HCT116 (cell line): ENCODE results near the gene MAP2K5. TPM values are rescaled to one million over a fixed set of nuclear protein-coding genes. Genes with fewer than 3 reads are reported as not detected.

ENCODE experiments used
- ATAC-seq: fragments of 200-7000 bp; cut with Tn5 transposase; 2 replicates; pipeline ENCODE4 v1.9.1; 2020; ENCODE audit warnings: mild to moderate bottlenecking, moderate library complexity
- BruUV-seq: library from RNA; stranded (reverse); fragments of 400-500 nt; replicated peaks from 2 replicates; lab custom pipeline; 2021; lab: Mats Ljungman, UMichigan
- CTCF ChIA-PET: fragments of 300-600 bp; sonication (Branson Sonifier 250); formaldehyde crosslinking; loops from one replicate; lab custom pipeline; 2021; ENCODE audit warnings: antibody characterized with exemption; lab: Charles Lee
- POLR2A ChIA-PET: fragments of 300-600, 350-600 bp; sonication (Branson Sonifier 250); formaldehyde crosslinking; loops from one replicate; lab custom pipeline; 2021; ENCODE audit warnings: antibody characterized with exemption; lab: Charles Lee
- RAD21 ChIA-PET, 2 experiments: fragments of 300-600 bp; sonication (Branson Sonifier 250); formaldehyde crosslinking; loops; one replicate each; lab custom pipeline; 2023; ENCODE audit warnings: low total read pairs in 2 of 2; ENCODE audit not compliant: uncharacterized antibody in 2 of 2, unreplicated experiment in 2 of 2, low non-redundant PET in 1 of 2; lab: Charles Lee
- DNase-seq: peaks from one replicate; pipeline ENCODE4 v3.0.0-alpha.2; 2010; ENCODE audit warnings: low read depth, low spot score
- H2AFZ ChIP-seq: fragments of 200-600 bp; shearing (Covaris generic), sonication (generic); 2 replicates; pipeline ENCODE4 v1.6.1; 2017; ENCODE audit warnings: low read depth, mixed run types, mixed read lengths, antibody characterized with exemption, low read length; ENCODE audit not compliant: poor library complexity, severe bottlenecking
- H3K27ac ChIP-seq: 2 replicates; pipeline ENCODE4 v1.5.1; 2012; ENCODE audit warnings: low read depth, low read length
- H3K27me3 ChIP-seq: fragments of 200-600 bp; sonication (generic); 2 replicates; pipeline ENCODE4 v1.6.1; 2016; ENCODE audit warnings: mixed run types, low read length, mixed read lengths; ENCODE audit not compliant: insufficient read depth
- H3K36me3 ChIP-seq, 2 experiments: fragments of 200-500 bp in 1 of 2; fragments of 200-600 bp in 1 of 2; sonication (Bioruptor generic) in 1 of 2; sonication (generic) in 1 of 2; 2 replicates each; pipeline versions ENCODE4 v1.5.1 to v1.6.1; 2014 to 2016; ENCODE audit warnings: low read length in 2 of 2, inconsistent platforms in 1 of 2, mixed read lengths in 1 of 2, mixed run types in 1 of 2; ENCODE audit not compliant: insufficient read depth in 2 of 2, control insufficient read depth in 1 of 2
- H3K4me1 ChIP-seq, 2 experiments: fragments of 200-600 bp in 1 of 2; sonication (generic) in 1 of 2; 2 replicates each; pipeline versions ENCODE4 v1.5.1 to v1.6.1; 2012 to 2017; ENCODE audit warnings: low read length in 2 of 2, inconsistent platforms in 1 of 2, mild to moderate bottlenecking in 1 of 2, mixed read lengths in 1 of 2, mixed run types in 1 of 2, moderate library complexity in 1 of 2; ENCODE audit not compliant: insufficient read depth in 2 of 2, control insufficient read depth in 1 of 2
- H3K4me2 ChIP-seq: fragments of 200-600 bp; sonication (generic); 2 replicates; pipeline ENCODE4 v1.6.1; 2017; ENCODE audit warnings: mixed run types, low read length, mixed read lengths
- H3K4me3 ChIP-seq, 2 experiments: fragments of 200-600 bp in 1 of 2; sonication (generic) in 1 of 2; replicated peaks in 1 of 2; 2 replicates each; pipeline ENCODE4 v1.5.1; 2011 to 2016; ENCODE audit warnings: low read length in 2 of 2, control low read depth in 1 of 2, low read depth in 1 of 2, mild to moderate bottlenecking in 1 of 2, mixed read lengths in 1 of 2, mixed run types in 1 of 2
- H3K79me2 ChIP-seq: fragments of 200-600 bp; sonication (generic); 2 replicates; pipeline ENCODE4 v1.6.1; 2017; ENCODE audit warnings: mild to moderate bottlenecking, mixed run types, low read length, moderate library complexity, mixed read lengths; ENCODE audit not compliant: insufficient read depth
- H3K9ac ChIP-seq: fragments of 200-600 bp; sonication (generic); 2 replicates; pipeline ENCODE4 v1.6.1; 2016; ENCODE audit warnings: low read length, mixed read lengths
- H3K9me2 ChIP-seq: fragments of 200-600 bp; sonication (generic), shearing (Covaris generic); 2 replicates; pipeline ENCODE4 v1.6.1; 2017; ENCODE audit warnings: mixed run types, mild to moderate bottlenecking, moderate library complexity; ENCODE audit not compliant: insufficient read depth
- H3K9me3 ChIP-seq, 2 experiments: fragments of 200-500 bp in 1 of 2; fragments of 200-600 bp in 1 of 2; sonication (Bioruptor generic) in 1 of 2; sonication (generic) in 1 of 2; 2 replicates each; pipeline ENCODE4 v1.6.1; 2014 to 2017; ENCODE audit warnings: low read length in 2 of 2, mixed read lengths in 2 of 2, inconsistent platforms in 1 of 2, low read depth in 1 of 2, mild to moderate bottlenecking in 1 of 2, mixed run types in 1 of 2, moderate library complexity in 1 of 2; ENCODE audit not compliant: control insufficient read depth in 1 of 2, insufficient read depth in 1 of 2
- H4K20me1 ChIP-seq: fragments of 200-600 bp; sonication (generic), shearing (Covaris generic); 2 replicates; pipeline ENCODE4 v1.6.1; 2017; ENCODE audit warnings: mixed run types, mild to moderate bottlenecking, moderate library complexity; ENCODE audit not compliant: insufficient read depth
- CBX3 ChIP-seq: IDR thresholded peaks from 2 replicates; pipeline ENCODE4 v1.6.1; 2012; ENCODE audit warnings: low read depth
- EGR1 ChIP-seq: IDR thresholded peaks from 2 replicates; pipeline ENCODE4 v1.6.1; 2012; ENCODE audit warnings: low read depth
- EZH2 ChIP-seq: fragments of 200-600 bp; sonication (generic); IDR thresholded peaks from 2 replicates; pipeline ENCODE4 v1.6.1; 2017; ENCODE audit warnings: antibody characterized with exemption, mixed run types
- EZH2phosphoT487 ChIP-seq: fragments of 200-600 bp; IDR thresholded peaks from 2 replicates; pipeline ENCODE4 v1.6.1; 2018; ENCODE audit warnings: antibody characterized with exemption, borderline replicate concordance
- FOSL1 ChIP-seq: IDR thresholded peaks from 2 replicates; pipeline ENCODE4 v1.6.1; 2012; ENCODE audit warnings: low read depth
- JUND ChIP-seq: IDR thresholded peaks from 2 replicates; pipeline ENCODE4 v1.6.1; 2012
- POLR2A ChIP-seq: IDR thresholded peaks from 2 replicates; pipeline ENCODE4 v1.7.0; 2011; ENCODE audit warnings: borderline replicate concordance; ENCODE audit not compliant: insufficient read depth, insufficient read length; ENCODE audit errors: extremely low read depth
- RAD21 ChIP-seq: IDR thresholded peaks from 2 replicates; pipeline ENCODE4 v1.6.1; 2012; ENCODE audit warnings: low read depth, mild to moderate bottlenecking
- SIN3A ChIP-seq: IDR thresholded peaks from 2 replicates; pipeline ENCODE4 v1.6.1; 2012; ENCODE audit warnings: low read depth
- SP1 ChIP-seq: IDR thresholded peaks from 2 replicates; pipeline ENCODE4 v1.6.1; 2012; ENCODE audit warnings: low read depth
- SRF ChIP-seq: IDR thresholded peaks from 2 replicates; pipeline ENCODE4 v1.6.1; 2012; ENCODE audit warnings: low read depth
- TCF7L2 ChIP-seq: IDR thresholded peaks from 2 replicates; pipeline ENCODE4 v1.7.0; 2011; ENCODE audit warnings: borderline replicate concordance, inconsistent platforms; ENCODE audit not compliant: insufficient read depth, insufficient read length; ENCODE audit errors: extremely low read depth
- ZNF274 ChIP-seq: fragments of 200-500 bp; sonication (Bioruptor generic); IDR thresholded peaks from 2 replicates; pipeline ENCODE4 v1.6.1; 2014; ENCODE audit warnings: mild to moderate bottlenecking, low read depth, low read length, inconsistent platforms
- intact Hi-C: fragments of 100-400 bp; cut with micrococcal nuclease; formaldehyde crosslinking; loops from 2 replicates; pipeline ENCODE4 v1.10.0; 2022
- total RNA-seq: library from RNA; stranded (reverse); gene quantifications from one replicate; pipeline ENCODE4 v1.2.1, GENCODE V29; 2021; ENCODE audit not compliant: unreplicated experiment
- TF ChIP-seq, protein P1 (sequence below): IDR thresholded peaks from 2 replicates; pipeline ENCODE4 v1.6.1; 2012
- TF ChIP-seq, protein P2 (sequence below): IDR thresholded peaks from 2 replicates; pipeline ENCODE4 v1.6.1; 2012
- TF ChIP-seq, protein P3 (sequence below), 3 experiments: fragments of 200-600 bp in 1 of 3; sonication (generic) in 1 of 3; IDR thresholded peaks in 2 of 3; conservative IDR thresholded peaks in 1 of 3; 2 replicates each; pipeline ENCODE4 v1.5.1; 2012 to 2017; ENCODE audit warnings: low read depth in 2 of 3, low read length in 2 of 3, antibody characterized with exemption in 1 of 3, borderline replicate concordance in 1 of 3, control low read depth in 1 of 3, mild to moderate bottlenecking in 1 of 3, mixed read lengths in 1 of 3, mixed run types in 1 of 3, moderate library complexity in 1 of 3; ENCODE audit not compliant: insufficient read depth in 1 of 3
- TF ChIP-seq, protein P4 (sequence below): IDR thresholded peaks from 2 replicates; pipeline ENCODE4 v1.6.1; 2012; ENCODE audit warnings: low read depth

MAP2K5 gene
- total RNA-seq, 1 experiment from 2014 or later, result 15.6 TPM

DNA sequence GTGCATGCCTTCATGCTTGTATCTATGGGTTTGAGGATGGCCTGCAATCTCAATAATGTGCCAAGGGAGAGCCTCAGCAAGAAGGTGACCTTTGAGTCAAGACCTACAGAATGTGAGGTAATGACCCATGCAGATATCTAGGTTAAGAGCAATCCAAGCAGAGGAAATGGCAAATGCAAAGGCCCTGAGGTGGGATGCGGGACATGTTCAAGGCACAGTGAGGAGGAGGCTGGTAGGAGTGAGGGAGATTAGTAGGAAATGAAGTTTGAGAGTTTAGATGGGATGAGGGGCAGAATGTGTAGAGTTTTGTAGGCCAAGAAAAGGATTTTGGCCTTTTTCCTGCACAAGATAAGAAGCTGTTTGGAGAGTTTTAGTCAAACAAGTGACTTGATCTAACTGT, 4.7 kb upstream of the MAP2K5 start:
- no peaks in the 10 kb centered on the region for H3K9me3 ChIP-seq
- no peaks in the 10 kb centered on the region for H4K20me1 ChIP-seq
- H3K27me3 ChIP-seq, result no peaks in the 10 kb centered on the region
- H3K36me3 ChIP-seq, result no peaks in the 10 kb centered on the region
- TF ChIP-seq SP1 (no peak), ZNF274 (no peak), JUND (no peak), TCF7L2 (no peak), SRF (no peak), POLR2A (no peak), EGR1 (no peak), RAD21 (no peak), FOSL1 (no peak), EZH2 (no peak), EZH2phosphoT487 (no peak), CBX3 (no peak), SIN3A (no peak)
- TF ChIP-seq, protein P1, sequence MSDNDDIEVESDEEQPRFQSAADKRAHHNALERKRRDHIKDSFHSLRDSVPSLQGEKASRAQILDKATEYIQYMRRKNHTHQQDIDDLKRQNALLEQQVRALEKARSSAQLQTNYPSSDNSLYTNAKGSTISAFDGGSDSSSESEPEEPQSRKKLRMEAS, result no peak
- TF ChIP-seq, protein P2, sequence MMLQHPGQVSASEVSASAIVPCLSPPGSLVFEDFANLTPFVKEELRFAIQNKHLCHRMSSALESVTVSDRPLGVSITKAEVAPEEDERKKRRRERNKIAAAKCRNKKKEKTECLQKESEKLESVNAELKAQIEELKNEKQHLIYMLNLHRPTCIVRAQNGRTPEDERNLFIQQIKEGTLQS, result no peak
- TF ChIP-seq, protein P3, sequence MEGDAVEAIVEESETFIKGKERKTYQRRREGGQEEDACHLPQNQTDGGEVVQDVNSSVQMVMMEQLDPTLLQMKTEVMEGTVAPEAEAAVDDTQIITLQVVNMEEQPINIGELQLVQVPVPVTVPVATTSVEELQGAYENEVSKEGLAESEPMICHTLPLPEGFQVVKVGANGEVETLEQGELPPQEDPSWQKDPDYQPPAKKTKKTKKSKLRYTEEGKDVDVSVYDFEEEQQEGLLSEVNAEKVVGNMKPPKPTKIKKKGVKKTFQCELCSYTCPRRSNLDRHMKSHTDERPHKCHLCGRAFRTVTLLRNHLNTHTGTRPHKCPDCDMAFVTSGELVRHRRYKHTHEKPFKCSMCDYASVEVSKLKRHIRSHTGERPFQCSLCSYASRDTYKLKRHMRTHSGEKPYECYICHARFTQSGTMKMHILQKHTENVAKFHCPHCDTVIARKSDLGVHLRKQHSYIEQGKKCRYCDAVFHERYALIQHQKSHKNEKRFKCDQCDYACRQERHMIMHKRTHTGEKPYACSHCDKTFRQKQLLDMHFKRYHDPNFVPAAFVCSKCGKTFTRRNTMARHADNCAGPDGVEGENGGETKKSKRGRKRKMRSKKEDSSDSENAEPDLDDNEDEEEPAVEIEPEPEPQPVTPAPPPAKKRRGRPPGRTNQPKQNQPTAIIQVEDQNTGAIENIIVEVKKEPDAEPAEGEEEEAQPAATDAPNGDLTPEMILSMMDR (IDR thresholded peaks at IDR 0.05 in 2 of 3, conservative IDR thresholded peaks at IDR 0.05 in 1 of 3; ENCODE audit: borderline replicate concordance in 1 of 3, insufficient read depth in 1 of 3, low read depth in 2 of 3, low read length in 2 of 3), result no peak
- TF ChIP-seq, protein P4, sequence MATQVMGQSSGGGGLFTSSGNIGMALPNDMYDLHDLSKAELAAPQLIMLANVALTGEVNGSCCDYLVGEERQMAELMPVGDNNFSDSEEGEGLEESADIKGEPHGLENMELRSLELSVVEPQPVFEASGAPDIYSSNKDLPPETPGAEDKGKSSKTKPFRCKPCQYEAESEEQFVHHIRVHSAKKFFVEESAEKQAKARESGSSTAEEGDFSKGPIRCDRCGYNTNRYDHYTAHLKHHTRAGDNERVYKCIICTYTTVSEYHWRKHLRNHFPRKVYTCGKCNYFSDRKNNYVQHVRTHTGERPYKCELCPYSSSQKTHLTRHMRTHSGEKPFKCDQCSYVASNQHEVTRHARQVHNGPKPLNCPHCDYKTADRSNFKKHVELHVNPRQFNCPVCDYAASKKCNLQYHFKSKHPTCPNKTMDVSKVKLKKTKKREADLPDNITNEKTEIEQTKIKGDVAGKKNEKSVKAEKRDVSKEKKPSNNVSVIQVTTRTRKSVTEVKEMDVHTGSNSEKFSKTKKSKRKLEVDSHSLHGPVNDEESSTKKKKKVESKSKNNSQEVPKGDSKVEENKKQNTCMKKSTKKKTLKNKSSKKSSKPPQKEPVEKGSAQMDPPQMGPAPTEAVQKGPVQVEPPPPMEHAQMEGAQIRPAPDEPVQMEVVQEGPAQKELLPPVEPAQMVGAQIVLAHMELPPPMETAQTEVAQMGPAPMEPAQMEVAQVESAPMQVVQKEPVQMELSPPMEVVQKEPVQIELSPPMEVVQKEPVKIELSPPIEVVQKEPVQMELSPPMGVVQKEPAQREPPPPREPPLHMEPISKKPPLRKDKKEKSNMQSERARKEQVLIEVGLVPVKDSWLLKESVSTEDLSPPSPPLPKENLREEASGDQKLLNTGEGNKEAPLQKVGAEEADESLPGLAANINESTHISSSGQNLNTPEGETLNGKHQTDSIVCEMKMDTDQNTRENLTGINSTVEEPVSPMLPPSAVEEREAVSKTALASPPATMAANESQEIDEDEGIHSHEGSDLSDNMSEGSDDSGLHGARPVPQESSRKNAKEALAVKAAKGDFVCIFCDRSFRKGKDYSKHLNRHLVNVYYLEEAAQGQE, result no peak
- H3K79me2 ChIP-seq, result no peaks in the 10 kb centered on the region
- intact Hi-C loops, result no loop called here
- H2AFZ ChIP-seq, result no peak overlapping the region
- RAD21 ChIA-PET, result no interaction called here
- CTCF ChIA-PET, result no interaction called here
- POLR2A ChIA-PET, result no interaction called here
- H3K4me2 ChIP-seq, result no peak overlapping the region
- no peaks in the 10 kb centered on the region for H3K9me2 ChIP-seq
- no peak overlapping the region for H3K9ac ChIP-seq
- no TSS peak for BruUV-seq
- DNase-seq (no peak), ATAC-seq (no peak)
- H3K4me3 ChIP-seq, result no peak overlapping the region
- H3K27ac ChIP-seq, result no peak overlapping the region
- H3K4me1 ChIP-seq, result peaks cover 3 to 4% of the 10 kb centered on the region in 2 experiments; a peak in 2 of 4 replicates
